NCI-H345 treated with DMSO at 0.1 percent for 48 hours (cell line): ENCODE results near the gene SLC41A2.
"Not testable (repeated sequence)": the region's sequence is repeated elsewhere in the genome, so short reads cannot be mapped to it uniquely, and the experiment has no call there.

Source experiments
- DNase-seq: peaks from one replicate; lab custom pipeline; 2025; ENCODE audit not compliant: unreplicated experiment; lab: John Stamatoyannopoulos, UW

Gene SLC41A2, protein sequence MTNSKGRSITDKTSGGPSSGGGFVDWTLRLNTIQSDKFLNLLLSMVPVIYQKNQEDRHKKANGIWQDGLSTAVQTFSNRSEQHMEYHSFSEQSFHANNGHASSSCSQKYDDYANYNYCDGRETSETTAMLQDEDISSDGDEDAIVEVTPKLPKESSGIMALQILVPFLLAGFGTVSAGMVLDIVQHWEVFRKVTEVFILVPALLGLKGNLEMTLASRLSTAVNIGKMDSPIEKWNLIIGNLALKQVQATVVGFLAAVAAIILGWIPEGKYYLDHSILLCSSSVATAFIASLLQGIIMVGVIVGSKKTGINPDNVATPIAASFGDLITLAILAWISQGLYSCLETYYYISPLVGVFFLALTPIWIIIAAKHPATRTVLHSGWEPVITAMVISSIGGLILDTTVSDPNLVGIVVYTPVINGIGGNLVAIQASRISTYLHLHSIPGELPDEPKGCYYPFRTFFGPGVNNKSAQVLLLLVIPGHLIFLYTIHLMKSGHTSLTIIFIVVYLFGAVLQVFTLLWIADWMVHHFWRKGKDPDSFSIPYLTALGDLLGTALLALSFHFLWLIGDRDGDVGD

GRCh38 chr12:104958001-104958804, at the start of gene SLC41A2:
Gene SLC41A2 (minus strand): TSS chr12:104958290. CDS start chr12:104928527, 29,763 bp downstream.
- DNase-seq = peak; percentile 55

DNA sequence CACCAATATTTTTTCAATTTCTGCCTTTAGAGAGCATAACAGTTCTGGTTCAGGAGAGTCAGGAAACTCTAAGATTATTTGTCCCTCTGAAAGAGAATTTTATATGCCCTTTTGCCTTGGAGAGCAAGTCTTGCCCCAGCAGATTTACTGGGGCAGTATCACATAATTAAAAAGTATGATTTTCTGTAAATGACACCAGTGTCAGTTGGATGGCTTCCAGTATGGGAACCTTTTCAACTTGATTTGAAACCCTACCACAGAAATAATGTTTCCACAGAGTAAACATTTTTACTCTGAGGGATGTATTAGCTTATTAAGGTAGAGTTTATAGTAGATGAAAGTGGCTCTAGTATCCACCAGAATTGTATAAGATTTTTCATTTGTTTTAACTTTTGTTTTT, 43.4 kb upstream of the SLC41A2 start:
- DNase-seq = no peak

- DNase-seq = no peak
Measured at GRCh38 chr12:104999347-104999685, 41.2 kb upstream of the SLC41A2 start.

DNA sequence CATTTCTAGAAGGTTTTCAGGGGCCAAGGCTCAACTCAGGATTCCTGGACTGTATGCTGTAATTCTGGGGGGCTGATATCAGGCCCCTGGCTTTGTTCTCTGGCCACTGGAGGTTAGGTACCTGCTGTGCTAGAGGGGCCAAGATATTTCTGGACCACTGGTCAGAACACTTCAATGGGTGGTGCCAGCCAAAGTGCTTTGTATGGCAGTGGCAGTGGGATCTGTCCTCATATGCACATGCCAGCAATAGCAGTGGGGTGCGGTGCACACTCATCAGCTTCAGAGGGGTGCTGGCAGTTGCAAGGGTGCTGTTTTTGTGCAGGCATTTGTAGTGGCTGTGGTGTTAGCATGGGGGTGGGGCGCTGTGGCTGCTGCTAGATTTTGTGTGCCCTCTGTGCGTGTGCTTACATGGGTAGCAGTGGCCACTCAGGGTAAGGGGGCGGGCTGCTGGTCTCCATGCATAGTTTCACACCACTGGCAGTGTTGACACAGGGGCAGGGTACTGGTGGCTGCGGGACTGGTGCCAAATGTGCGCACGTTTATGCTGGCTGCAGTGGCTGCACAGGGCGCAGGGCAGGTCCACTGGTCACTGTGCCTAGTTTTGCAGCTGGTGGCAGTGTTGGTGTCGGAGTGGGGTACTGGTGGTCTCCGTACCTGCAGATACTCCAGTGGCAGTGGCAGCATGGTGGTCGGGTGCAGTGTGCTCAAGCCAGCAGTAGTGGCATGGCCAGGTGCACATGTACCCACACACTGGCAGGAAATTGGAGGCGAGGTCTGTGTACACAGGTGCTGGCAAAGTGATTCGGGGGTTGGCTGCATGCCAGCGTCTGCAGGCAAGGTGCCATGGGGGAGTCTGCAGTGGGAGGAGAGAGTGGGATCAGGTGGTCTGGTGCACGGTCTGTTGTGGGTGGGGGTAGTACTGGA, 40.6 kb upstream of the SLC41A2 start:
- DNase-seq = peak; percentile 92

DNA sequence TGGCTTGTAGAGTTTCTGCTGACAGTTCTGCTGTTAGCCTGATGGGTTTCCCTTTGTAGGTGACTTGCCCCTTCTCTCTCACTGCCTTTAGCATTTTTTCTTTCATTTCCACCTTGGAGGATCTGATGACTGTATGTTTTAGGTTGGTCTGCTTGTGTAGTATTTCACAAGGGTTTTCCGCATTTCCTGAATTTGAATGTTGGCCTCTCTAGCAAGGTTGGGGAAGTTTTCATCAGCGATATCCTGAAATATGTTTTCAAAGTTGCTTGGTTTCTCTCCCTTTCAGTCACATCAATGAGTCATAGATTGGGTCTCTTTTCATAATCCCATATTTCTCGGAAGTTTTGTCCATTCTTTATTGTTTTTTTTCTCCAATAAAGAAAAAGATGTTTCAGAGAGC, 39.5 kb upstream of the SLC41A2 start:
- DNase-seq = no peak

DNA sequence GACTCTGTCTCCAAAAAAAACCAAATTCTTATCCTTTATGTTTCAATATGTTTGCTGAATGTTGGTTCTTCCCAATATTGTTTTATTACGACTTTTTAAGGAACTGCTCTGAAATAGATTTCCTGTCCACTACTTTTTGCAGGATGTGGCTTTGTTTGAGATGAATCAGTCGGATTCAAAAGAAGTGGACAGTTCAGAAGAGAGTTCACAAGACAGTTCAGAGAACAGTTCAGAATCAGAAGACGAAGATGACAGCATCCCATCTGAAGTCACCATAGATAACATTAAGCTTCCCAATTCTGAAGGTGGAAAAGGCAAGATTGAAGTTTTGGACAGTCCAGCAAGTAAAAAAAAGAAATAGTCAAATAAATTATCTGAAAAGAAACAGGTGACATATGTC, 36.2 kb upstream of the SLC41A2 start:
- no peak for DNase-seq

GRCh38 chr12:104991565-104992128, 33.6 kb upstream of the SLC41A2 start:
- no peak for DNase-seq

DNA sequence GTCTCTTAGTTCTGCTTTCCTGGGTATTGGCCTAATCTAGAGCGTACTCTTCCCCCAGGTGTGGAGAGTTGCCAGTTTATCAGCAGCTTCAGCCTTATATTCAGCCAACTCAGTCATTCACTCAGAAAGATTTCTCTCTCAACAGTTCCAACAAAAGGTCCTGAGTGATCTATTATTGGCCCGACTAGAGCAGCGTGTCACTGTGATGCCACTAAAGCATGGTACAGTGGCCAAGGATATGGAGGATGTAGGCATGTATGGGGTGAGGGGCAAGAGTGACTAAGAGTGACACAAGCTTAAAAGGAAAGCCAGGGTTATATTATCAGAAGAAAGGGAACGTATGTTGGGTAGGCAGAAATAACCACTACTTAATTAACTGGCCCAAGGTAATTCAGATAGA, 32.9 kb upstream of the SLC41A2 start:
- DNase-seq = no peak

GRCh38 chr12:104986022-104986941, 28.2 kb upstream of the SLC41A2 start, which contains the start of gene NOPCHAP1:
Gene NOPCHAP1 (plus strand): TSS chr12:104986316. CDS start chr12:104986353, 37 bp downstream.
- peak; percentile 92 for DNase-seq

- no peak for DNase-seq
Measured at GRCh38 chr12:104985206-104985605, 27.1 kb upstream of the SLC41A2 start.

DNA sequence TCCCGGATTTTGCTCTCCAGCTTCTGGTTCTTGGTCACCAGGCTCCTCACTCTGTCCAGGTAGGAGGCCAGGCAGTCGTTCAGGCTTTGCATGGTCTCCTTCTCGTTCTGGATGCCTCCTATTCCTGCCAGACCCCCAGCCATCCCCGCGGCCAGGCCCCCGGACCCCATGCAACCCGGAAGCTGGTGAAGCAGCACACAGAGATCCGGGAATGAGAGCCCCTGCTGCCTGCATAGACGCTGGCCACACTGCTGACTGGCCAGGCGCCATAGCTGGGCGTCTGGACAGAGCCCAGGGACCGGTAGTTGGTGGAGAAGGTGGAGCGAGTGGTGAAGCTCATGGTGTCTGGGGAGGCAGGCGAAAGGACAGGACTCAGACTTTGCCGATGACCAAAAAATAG, 19.6 kb upstream of the SLC41A2 start:
- DNase-seq = not testable (repeated sequence)

- DNase-seq = no peak
Measured at GRCh38 chr12:104976703-104977102, 18.6 kb upstream of the SLC41A2 start.

DNA sequence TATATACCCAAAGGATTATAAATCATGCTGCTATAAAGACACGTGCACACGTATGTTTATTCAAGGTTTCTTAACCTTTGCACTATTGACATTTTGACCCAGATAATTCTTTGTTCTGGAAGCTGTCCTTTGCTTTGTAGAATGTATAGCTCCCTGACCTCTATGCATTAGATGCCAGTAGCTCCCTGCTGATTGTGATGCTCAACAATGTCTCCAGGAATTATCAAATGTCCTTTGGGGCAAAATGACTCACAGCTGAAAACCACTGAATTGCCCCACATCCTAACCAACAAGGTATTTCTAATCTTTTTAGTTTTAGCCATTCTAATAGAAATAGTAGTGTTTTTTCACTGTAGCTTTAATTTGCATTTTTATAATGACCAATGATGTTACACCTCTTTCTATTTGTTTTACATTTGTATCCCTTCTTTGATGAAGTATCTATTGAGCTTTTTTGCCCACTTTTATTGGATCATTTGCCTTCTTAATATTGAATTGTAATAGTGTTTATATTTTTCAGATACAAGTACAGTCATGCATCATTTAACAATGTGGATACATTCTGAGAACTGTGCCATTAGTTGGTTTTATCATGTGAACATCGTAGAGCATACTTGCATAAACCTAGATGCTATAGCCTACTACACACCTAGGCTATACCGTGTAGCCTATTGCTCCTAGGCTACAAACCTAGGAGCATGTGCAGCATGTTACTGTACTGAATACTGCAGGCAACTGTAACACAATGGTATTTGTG, 17.7 kb upstream of the SLC41A2 start:
- DNase-seq = no peak

- DNase-seq = no peak
Measured at GRCh38 chr12:104974626-104975290, 16.7 kb upstream of the SLC41A2 start.

- no peak for DNase-seq
Measured at GRCh38 chr12:104973250-104973649, 15.2 kb upstream of the SLC41A2 start.

DNA sequence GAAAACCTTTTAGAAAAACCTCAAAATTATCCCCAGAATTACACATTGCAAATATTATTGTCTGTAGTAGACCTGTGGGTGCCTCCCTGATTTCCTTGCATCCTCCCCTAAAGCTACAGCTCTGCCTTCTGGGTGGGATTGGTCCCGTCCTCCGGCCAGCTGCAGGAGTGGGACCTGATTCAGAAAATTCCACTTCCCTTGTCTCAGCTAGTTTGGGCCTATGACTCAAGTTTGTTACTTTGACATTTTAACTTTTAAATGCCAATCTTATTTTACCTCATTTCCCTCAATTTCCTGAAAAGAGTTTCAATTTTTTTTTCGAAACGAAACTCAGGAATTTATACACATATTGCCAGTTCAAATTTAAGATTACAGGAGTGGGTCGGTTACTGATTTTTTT, 13.2 kb upstream of the SLC41A2 start:
- no peak for DNase-seq

DNA sequence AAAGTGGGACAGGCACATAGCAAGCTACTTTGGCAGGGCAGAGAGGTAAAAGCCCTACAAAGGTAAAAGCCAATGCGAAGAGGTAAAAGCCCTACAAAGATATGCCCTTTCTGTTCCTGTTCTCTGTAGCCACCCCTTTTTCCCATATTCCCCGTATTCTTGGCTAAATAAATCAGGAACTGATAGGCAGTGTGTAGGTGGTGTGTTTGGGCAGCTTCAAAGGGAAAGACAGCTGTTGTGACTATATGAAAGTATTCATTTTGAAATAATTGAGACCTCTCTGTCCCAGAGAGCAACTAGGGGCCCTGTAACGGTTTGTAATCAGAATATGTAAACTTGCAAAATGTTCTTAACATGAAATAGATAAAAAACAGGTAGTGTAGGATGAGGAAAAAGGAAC, 11.3 kb upstream of the SLC41A2 start:
- no peak for DNase-seq

DNA sequence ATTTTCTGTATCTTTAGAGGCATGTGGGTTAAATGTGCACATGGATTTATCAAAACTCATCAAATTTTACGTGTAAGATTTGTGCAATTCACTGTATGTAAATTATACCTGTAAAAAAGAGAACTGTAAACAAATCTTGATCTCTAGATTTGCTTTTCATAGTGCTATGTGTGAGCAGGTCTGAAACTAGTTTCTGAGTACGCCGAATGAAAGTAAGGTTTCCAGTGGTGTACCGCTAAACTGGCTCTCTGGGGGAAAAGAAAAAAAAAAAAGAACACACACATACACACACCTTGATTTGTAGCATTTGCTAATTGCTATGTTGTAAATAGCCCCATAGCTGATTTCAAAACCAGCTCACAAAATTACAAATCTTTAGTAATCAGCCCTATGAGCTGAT, 8.6 kb upstream of the SLC41A2 start:
- no peak for DNase-seq
